Central memory CD4-positive, alpha-beta T cell (primary cell): ENCODE results near the gene SYNGR2.
"Not testable (repeated sequence)": the region's sequence is repeated elsewhere in the genome, so short reads cannot be mapped to it uniquely, and the experiment has no call there.

Source experiments
- DNase-seq: peaks from one replicate; pipeline ENCODE4 v3.0.0; 2022

Gene SYNGR2

GRCh38 chr17:78130437-78131101 is 37.8 kb upstream of the SYNGR2 start, which contains the start of gene TMC8:
Gene TMC8, plus strand, starts transcription at chr17:78130771. Its CDS starts 818 bp downstream, at chr17:78131589.
- DNase-seq = peak; percentile 92

DNA sequence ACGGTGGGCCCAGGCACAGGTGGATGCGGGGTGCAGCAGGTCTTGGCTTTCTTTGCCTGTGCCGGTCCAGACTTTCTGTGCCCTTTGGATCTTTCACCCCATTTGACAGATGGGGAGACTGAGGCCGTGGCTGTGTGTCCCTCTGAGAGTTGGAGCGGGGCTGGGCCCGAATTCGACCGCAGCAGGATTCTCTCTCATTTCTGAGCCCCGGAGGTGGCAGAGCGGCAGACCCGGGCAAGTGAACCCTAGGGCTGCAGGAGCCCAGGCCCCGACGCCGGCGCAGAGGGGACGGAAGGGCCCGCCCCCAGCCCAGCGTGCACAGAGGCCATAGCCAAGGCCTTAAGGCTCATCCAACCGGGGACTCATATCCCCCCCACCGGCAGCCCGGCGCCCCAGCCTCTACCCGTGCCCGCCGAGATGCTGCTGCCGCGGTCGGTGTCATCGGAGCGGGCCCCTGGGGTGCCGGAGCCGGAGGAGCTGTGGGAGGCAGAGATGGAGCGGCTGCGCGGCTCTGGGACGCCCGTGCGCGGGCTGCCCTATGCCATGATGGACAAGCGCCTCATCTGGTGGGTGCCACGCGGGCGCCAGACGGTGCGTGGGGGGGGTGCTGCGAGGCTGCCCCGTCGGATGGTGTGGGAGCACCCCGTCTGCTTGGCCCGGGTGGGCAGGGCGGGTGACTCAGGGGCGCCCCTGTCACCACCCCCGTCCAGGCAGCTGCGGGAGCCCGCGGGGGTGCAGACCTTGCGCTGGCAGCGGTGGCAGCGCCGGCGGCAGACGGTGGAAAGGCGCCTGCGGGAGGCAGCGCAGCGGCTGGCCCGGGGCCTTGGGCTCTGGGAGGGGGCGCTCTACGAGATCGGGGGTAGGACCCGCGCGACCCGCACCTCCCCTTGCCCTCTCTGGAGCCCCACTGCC is 37.0 kb upstream of the SYNGR2 start:
- DNase-seq = no peak

- peak; percentile 62 for DNase-seq
Measured at GRCh38 chr17:78132084-78132676, 36.2 kb upstream of the SYNGR2 start.

DNA sequence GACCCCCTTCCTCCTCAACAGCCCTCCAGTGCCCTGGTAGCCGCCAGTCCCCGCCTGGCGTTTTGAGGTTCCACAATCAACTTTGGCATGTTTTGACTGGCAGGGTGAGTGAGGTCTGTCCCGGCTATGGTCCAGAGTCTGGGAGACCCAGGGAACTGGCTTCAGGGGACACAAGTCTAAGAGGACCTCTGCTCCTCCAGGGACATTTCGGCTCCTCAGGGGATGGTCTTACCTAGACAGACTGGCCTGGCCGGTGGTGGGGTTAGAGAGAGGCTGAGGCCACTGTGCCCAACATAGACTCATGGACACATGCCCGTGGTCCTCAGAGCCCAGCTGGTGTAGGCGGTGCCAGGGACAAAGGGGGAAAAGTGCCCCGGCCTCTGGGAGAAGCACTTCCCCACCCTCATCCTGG is 35.6 kb upstream of the SYNGR2 start:
- DNase-seq = no peak

- no peak for DNase-seq
Measured at GRCh38 chr17:78133179-78133951, 35.0 kb upstream of the SYNGR2 start.

DNA sequence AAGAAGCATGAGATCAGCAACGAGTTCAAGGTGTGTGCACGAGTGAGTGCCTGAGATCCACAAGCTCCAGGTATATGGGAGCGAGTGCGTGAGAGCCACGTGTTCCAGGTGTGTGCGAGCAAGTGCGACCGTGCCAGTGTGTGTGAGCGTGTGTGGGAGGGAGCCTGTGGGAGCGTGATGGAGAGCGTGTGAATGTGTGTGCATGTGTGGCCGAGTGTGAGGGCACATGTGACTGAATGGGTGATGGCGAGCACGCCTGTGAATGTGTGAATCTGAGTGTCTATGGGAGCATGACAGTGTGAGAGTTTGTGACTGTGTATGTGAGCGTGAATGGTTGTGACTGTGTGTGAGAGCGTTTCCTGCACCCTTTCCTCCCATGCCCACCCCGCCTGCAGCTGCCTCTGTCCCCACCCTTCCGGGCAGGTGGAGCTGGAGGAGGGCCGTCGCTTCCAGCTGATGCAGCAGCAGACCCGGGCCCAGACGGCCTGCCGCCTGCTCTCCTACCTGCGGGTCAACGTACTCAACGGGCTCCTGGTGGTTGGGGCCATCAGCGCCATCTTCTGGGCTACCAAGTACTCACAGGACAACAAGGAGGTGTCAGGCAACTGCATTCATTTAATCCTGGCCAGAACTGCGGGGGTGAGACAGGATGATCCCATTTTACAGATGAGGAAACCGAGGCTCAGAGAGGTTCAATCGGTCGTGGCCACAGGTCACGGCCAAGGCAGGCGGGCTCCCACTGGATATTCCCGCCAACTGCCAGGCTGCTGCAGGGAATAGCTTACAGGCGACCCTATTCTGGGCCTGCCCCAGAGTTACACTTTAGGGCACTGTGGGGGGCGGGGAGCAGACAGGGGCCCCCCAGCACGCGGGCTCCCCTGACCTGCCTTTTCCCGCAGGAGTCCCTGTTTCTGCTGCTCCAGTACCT is 34.1 kb upstream of the SYNGR2 start:
- DNase-seq = peak; percentile 84

DNA sequence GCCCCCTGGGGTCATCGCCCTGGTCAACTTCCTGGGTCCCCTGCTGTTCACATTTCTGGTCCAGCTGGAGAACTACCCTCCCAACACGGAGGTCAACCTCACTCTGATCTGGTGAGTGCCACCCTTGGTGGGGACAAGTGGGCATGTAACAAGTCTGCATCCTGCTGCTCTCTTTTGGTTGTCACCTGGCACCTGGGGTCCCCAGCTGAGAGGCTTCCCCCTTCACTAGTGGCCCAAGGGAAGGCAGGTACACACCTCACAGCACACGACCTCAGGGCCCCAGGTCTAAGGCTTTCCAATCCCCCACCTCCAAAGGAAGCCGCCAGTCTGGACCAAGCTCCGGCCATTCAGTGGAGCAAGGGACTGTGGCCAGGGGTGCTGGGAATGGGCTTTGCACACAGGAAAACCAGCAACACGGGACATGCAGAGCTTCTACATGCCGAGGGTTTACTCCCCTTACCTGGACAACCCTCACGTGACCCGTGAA is 33.4 kb upstream of the SYNGR2 start:
- DNase-seq = no peak

DNA sequence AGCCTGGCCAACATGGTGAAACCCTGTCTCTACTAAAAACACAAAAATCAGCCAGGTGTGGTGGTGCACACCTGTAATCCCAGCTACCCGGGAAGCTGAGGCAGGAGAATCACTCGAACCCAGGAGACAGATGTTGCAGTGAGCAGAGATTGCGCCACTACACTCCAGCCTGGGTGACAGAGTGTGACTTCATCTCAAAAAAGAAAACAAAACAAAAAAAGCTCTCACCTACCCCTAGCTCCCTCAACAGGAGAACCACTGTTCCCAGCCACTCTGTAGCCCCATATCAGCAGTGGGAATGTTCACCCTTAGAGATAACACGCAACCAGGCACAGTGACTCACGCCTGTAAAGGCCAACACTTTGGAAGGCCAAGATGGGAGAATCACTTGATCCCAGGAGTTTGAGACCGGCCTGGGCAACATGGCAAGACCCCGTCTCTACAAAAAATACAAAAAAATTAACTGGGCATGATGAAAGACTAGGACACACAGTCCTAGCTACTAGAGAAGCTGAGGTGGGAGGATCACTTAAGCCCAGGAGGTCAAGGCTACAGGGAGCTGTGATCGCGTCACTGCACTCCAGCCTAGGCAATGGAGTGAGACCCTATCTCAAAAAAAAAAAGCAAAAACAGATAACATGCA is 32.4 kb upstream of the SYNGR2 start:
- no peak for DNase-seq

DNA sequence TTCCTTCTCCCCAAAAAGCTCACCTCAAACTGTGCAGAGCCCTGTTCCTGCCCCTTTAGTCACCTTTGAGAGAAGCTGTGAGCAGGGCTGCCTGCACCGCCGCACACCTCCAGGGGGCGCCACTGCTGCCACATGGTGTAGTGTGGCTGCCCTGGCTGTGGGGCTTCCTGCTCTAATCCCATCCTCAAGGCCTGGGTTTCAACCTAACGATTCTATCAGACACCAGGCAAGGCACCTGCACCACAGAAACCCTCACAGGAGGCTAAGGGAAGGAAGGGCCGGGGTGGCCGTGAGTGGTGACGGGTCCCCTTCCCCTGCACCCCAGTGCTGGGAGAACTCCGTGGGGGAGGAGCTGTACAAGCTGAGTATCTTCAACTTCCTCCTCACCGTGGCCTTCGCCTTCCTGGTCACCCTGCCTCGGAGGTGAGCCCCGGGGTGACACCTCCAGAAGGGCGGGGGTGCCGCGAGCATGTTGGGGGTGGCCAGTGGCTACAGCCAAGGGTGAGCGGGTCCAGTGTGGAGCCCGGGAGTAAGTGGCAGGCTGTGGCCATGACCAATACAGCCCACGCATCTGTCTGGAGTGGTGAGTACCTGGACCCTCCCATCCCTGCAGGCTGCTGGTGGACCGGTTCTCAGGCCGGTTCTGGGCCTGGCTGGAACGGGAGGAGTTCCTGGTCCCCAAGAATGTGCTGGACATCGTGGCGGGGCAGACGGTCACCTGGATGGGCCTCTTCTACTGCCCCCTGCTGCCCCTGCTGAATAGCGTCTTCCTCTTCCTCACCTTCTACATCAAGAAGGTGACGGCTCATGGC is 30.8 kb upstream of the SYNGR2 start:
- peak; percentile 42 for DNase-seq

DNA sequence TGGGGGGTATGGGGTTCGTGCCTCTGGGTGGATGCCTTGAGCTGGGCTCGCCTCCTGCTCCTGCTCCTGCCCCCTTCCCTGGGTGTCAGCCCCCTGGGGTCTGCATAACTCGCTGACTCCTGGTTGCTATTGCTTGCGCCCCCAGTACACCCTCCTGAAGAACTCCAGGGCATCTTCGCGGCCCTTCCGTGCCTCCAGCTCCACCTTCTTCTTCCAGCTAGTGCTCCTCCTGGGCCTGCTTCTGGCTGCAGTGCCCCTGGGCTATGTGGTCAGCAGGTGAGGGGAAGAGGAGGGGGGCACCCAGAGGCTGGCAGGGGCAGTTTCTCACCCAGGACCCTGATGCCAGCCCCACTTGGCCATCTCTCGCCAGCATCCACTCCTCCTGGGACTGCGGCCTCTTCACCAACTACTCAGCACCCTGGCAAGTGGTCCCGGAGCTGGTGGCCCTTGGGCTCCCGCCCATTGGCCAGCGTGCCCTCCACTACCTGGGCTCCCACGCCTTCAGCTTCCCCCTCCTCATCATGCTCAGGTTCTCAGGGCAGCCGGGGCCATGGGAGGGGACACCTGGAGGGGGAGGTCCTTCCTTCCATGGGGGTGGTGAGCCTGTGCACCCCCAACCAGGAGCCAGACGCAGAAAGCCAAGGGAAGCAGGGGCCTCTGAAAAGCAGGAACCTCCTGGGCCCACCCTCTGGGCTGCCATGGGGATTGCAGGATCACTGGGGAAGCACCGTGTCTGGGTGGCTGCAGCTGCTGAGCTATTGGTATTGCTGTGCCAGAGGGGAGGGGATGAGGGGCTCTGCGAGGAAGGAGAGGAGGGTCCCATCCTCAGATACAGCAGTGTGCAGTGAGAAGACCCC is 29.9 kb upstream of the SYNGR2 start:
- no peak for DNase-seq

DNA sequence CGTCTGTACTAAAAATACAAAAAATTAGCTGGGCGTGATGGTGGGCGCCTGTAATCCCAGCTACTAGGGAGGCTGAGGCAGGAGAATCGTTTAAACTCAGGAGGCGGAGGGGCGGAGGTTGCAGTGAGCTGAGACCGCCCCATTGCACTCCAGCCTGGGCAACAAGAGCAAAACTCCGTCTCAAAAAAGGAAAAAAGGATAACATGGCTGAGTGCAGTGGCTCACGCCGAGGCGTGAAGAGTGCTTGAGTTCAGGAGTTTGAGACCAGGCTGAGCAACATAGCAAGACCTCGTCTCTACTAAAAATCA is 28.6 kb upstream of the SYNGR2 start:
- DNase-seq = not testable (repeated sequence)

GRCh38 chr17:78140169-78141051 is 28.0 kb upstream of the SYNGR2 start:
- DNase-seq = peak; percentile 96

GRCh38 chr17:78141437-78142118 is 26.8 kb upstream of the SYNGR2 start:
- DNase-seq = no peak

GRCh38 chr17:78142119-78142861 is 26.1 kb upstream of the SYNGR2 start:
- no peak for DNase-seq

- no peak for DNase-seq
Measured at GRCh38 chr17:78143214-78144146, 24.9 kb upstream of the SYNGR2 start.
